ENCODE data around the gene CEP164.

The CEP164 gene

GRCh38 chr11:117428856-117429229, 101.2 kb downstream of the CEP164 start:
- DNase-seq (ENCODE audit: low read depth), result no peak
- H3K4me3 ChIP-seq (ENCODE audit: control insufficient read depth, low read depth, low read length), result no peak overlapping the region
- TF ChIP-seq CTCF (IDR thresholded peaks at IDR 0.05; ENCODE audit: control insufficient read depth, insufficient read depth, low read depth, low read length, missing control alignments), result no peak

- no peak overlapping the region for H3K4me3 ChIP-seq (ENCODE audit: control insufficient read depth, low read depth, low read length)
- DNase-seq (ENCODE audit: low read depth), result no peak
- no peak for TF ChIP-seq CTCF (IDR thresholded peaks at IDR 0.05; ENCODE audit: control insufficient read depth, insufficient read depth, low read depth, low read length, missing control alignments)
Observed at GRCh38 chr11:117430293-117430955, 102.8 kb downstream of the CEP164 start.

GRCh38 chr11:117431436-117431835, 103.8 kb downstream of the CEP164 start:
- no peak overlapping the region for H3K4me3 ChIP-seq (ENCODE audit: control insufficient read depth, low read depth, low read length)
- no peak for TF ChIP-seq CTCF (IDR thresholded peaks at IDR 0.05; ENCODE audit: control insufficient read depth, insufficient read depth, low read depth, low read length, missing control alignments)
- DNase-seq (ENCODE audit: low read depth), result no peak

GRCh38 chr11:117433717-117434116, 106.1 kb downstream of the CEP164 start:
- H3K4me3 ChIP-seq (ENCODE audit: control insufficient read depth, low read depth, low read length), result no peak overlapping the region
- no peak for TF ChIP-seq CTCF (IDR thresholded peaks at IDR 0.05; ENCODE audit: control insufficient read depth, insufficient read depth, low read depth, low read length, missing control alignments)
- no peak for DNase-seq (ENCODE audit: low read depth)

GRCh38 chr11:117434481-117434880, 106.8 kb downstream of the CEP164 start:
- TF ChIP-seq CTCF (IDR thresholded peaks at IDR 0.05; ENCODE audit: control insufficient read depth, insufficient read depth, low read depth, low read length, missing control alignments), result no peak
- no peak overlapping the region for H3K4me3 ChIP-seq (ENCODE audit: control insufficient read depth, low read depth, low read length)
- DNase-seq (ENCODE audit: low read depth), result no peak

- DNase-seq (ENCODE audit: low read depth), result no peak
- no peak overlapping the region for H3K4me3 ChIP-seq (ENCODE audit: control insufficient read depth, low read depth, low read length)
- TF ChIP-seq CTCF (IDR thresholded peaks at IDR 0.05; ENCODE audit: control insufficient read depth, insufficient read depth, low read depth, low read length, missing control alignments), result no peak
Observed at GRCh38 chr11:117435326-117435725, 107.7 kb downstream of the CEP164 start.

Measured in AG09309 (cell line).